Measurements from ENCODE around the gene CCDC27. TPM values are rescaled to one million over a fixed set of nuclear protein-coding genes. Genes with fewer than 3 reads are reported as not detected.

Gene CCDC27
- total RNA-seq, 1 experiment from 2014 or later = not detected

GRCh38 chr1:3790500-3790923 lies 38.3 kb downstream of the CCDC27 start:
- Histone ChIP-seq H3K4me3 (ENCODE audit: low read depth, low read length) (no peak overlapping the region), H3K36me3 (ENCODE audit: control insufficient read depth, insufficient read depth, low read length) (no peaks in the 10 kb centered on the region), H3K27me3 (replicated peaks; ENCODE audit: control insufficient read depth, insufficient read depth, low read length) (no peaks in the 10 kb centered on the region), H3K4me1 (no peaks in the 10 kb centered on the region), H3K9me3 (no peaks in the 10 kb centered on the region)
- no peak for DNase-seq
- H3K4me1 Mint-ChIP-seq (ENCODE audit: low read depth, unreplicated experiment) = no peaks in the 10 kb centered on the region
- BruUV-seq (replicated peaks) = no TSS peak
- no peak overlapping the region for H3K27ac Mint-ChIP-seq (ENCODE audit: unreplicated experiment)
- H3K36me3 Mint-ChIP-seq (ENCODE audit: insufficient read depth, unreplicated experiment) = peaks cover 39% of the 10 kb centered on the region
- H3K4me3 Mint-ChIP-seq (ENCODE audit: unreplicated experiment) = no peak overlapping the region
- no peak for TF ChIP-seq CTCF (IDR thresholded peaks at IDR 0.05; ENCODE audit: insufficient read depth in 1 of 2, low read depth in 1 of 2, low read length in 1 of 2, severe bottlenecking in 1 of 2, unreplicated experiment in 1 of 2)
- H3K9me3 Mint-ChIP-seq (ENCODE audit: unreplicated experiment) = no peaks in the 10 kb centered on the region
- intact Hi-C loops (cut with micrococcal nuclease; ENCODE audit: unreplicated experiment) = no loop called here
- no peaks in the 10 kb centered on the region for H3K27me3 Mint-ChIP-seq (ENCODE audit: insufficient read depth, unreplicated experiment)
- ChIA-PET CTCF (no interaction called here), POLR2A (no interaction called here)

GRCh38 chr1:3790952-3791351 lies 38.7 kb downstream of the CCDC27 start:
- Mint-ChIP-seq H3K4me1 (ENCODE audit: low read depth, unreplicated experiment) (no peaks in the 10 kb centered on the region), H3K4me3 (ENCODE audit: unreplicated experiment) (no peak overlapping the region), H3K27me3 (ENCODE audit: insufficient read depth, unreplicated experiment) (no peaks in the 10 kb centered on the region), H3K27ac (ENCODE audit: unreplicated experiment) (no peak overlapping the region), H3K9me3 (ENCODE audit: unreplicated experiment) (no peaks in the 10 kb centered on the region), H3K36me3 (ENCODE audit: insufficient read depth, unreplicated experiment) (peaks cover 36% of the 10 kb centered on the region)
- no peak for DNase-seq
- no peak for TF ChIP-seq CTCF (IDR thresholded peaks at IDR 0.05; ENCODE audit: insufficient read depth in 1 of 2, low read depth in 1 of 2, low read length in 1 of 2, severe bottlenecking in 1 of 2, unreplicated experiment in 1 of 2)
- CTCF ChIA-PET = no interaction called here
- H3K9me3 ChIP-seq = no peaks in the 10 kb centered on the region
- no peaks in the 10 kb centered on the region for H3K27me3 ChIP-seq (replicated peaks; ENCODE audit: control insufficient read depth, insufficient read depth, low read length)
- no peaks in the 10 kb centered on the region for H3K36me3 ChIP-seq (ENCODE audit: control insufficient read depth, insufficient read depth, low read length)
- no peaks in the 10 kb centered on the region for H3K4me1 ChIP-seq
- intact Hi-C loops (cut with micrococcal nuclease; ENCODE audit: unreplicated experiment) = no loop called here
- no TSS peak for BruUV-seq (replicated peaks)
- no peak overlapping the region for H3K4me3 ChIP-seq (ENCODE audit: low read depth, low read length)
- POLR2A ChIA-PET = no interaction called here

- Mint-ChIP-seq H3K27ac (ENCODE audit: unreplicated experiment) (peak overlapping the region; percentile 66), H3K9me3 (ENCODE audit: unreplicated experiment) (no peaks in the 10 kb centered on the region), H3K27me3 (ENCODE audit: insufficient read depth, unreplicated experiment) (no peaks in the 10 kb centered on the region), H3K4me3 (ENCODE audit: unreplicated experiment) (peak overlapping the region; percentile 88), H3K36me3 (ENCODE audit: insufficient read depth, unreplicated experiment) (peaks cover 28% of the 10 kb centered on the region), H3K4me1 (ENCODE audit: low read depth, unreplicated experiment) (peaks cover 8% of the 10 kb centered on the region)
- BruUV-seq (replicated peaks) = no TSS peak
- no peak for DNase-seq
- peaks cover 5% of the 10 kb centered on the region; the same call in 1 of the 2 replicates for H3K4me1 ChIP-seq
- H3K27me3 ChIP-seq (replicated peaks; ENCODE audit: control insufficient read depth, insufficient read depth, low read length) = no peaks in the 10 kb centered on the region
- no peaks in the 10 kb centered on the region for H3K36me3 ChIP-seq (ENCODE audit: control insufficient read depth, insufficient read depth, low read length)
- intact Hi-C loops (cut with micrococcal nuclease; ENCODE audit: unreplicated experiment) = no loop called here
- CTCF ChIA-PET = interaction anchor here (0.5 kb wide), 1 partner anchor 305 kb away, joined by 5 read pairs; no protein-coding TSS in a partner anchor
- TF ChIP-seq CTCF (IDR thresholded peaks at IDR 0.05; ENCODE audit: insufficient read depth in 1 of 2, low read depth in 1 of 2, low read length in 1 of 2, severe bottlenecking in 1 of 2, unreplicated experiment in 1 of 2) = no peak
- no peaks in the 10 kb centered on the region for H3K9me3 ChIP-seq
- POLR2A ChIA-PET = interaction anchor here (0.6 kb wide), 1 partner anchor 170 kb away, joined by 4 read pairs; no protein-coding TSS in a partner anchor
- H3K4me3 ChIP-seq (ENCODE audit: low read depth, low read length) = peak overlapping the region; percentile 90
These were observed 43.4 kb downstream of the CCDC27 start for GRCh38 chr1:3795453-3796214.

All from Caco-2 (cell line).